ENCODE data around the gene METTL25B. TPM values are rescaled to one million over a fixed set of nuclear protein-coding genes. Genes with fewer than 3 reads are reported as not detected.

METTL25B gene
- total and polyA plus RNA-seq, 2 of the 13 experiments (the other 11 are each of a cell fraction or from before 2014, with no cell fraction given) = 11.9 to 24.0 TPM

DNA sequence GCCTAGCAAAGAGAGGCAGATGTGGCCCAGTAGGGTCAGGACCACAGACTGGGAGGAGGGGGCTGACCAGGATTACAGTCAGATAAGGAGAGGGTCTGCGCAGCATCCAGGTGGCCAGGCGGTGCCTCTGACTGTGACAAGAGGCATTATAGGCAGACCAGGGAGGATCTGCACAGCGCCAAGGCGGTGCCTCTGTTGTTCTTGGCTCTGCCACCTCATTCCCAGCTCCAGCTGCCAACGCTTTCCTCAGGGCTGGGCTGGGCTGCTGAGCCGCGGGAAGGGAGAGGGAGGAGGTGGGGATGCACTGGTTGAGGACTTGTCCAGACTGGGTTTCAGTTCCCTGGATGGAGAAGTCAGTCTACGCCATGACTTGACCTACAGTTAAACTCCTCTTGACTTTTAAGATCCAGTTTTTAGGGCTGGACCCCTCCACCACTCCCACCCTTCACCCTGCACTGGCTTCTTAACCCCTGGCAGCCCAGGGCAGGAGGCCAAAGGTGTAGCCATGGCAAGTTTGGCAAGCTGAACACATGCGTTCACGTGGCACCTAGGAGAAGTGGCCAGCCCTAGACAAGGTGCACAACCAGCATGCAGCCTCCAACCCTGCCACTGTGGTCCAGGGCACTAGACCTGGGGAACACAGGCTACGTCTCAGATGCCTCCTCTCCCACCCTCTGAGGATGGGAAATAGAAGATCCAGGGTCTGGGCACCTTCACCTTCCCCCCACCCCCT is 18.3 kb upstream of the METTL25B start:
- FAIRE-seq = no peak
- no peak overlapping the region for H3K4me3 ChIP-seq (replicated peaks in 1 of 3; ENCODE audit: insufficient read depth in 1 of 3, low read depth in 2 of 3, low read length in 3 of 3)
- no peaks in the 10 kb centered on the region for H3K79me2 ChIP-seq (ENCODE audit: insufficient read depth, low read length)
- H3K27ac ChIP-seq (ENCODE audit: extremely low read length, insufficient read depth, low read length) = no peak overlapping the region
- no peaks in the 10 kb centered on the region for H3K36me3 ChIP-seq (replicated peaks in 1 of 2; ENCODE audit: control insufficient read depth in 1 of 2, insufficient read depth in 2 of 2, low read length in 2 of 2)
- H3K4me2 ChIP-seq (ENCODE audit: low read depth, low read length) = no peak overlapping the region
- H2AFZ ChIP-seq (ENCODE audit: low read length) = no peak overlapping the region
- DNase-seq (ENCODE audit: low spot score) = no peak
- TF ChIP-seq ZNF891 (CRISPR knock-in tag; IDR thresholded peaks at IDR 0.05) = no peak
- TF ChIP-seq, protein P1, sequence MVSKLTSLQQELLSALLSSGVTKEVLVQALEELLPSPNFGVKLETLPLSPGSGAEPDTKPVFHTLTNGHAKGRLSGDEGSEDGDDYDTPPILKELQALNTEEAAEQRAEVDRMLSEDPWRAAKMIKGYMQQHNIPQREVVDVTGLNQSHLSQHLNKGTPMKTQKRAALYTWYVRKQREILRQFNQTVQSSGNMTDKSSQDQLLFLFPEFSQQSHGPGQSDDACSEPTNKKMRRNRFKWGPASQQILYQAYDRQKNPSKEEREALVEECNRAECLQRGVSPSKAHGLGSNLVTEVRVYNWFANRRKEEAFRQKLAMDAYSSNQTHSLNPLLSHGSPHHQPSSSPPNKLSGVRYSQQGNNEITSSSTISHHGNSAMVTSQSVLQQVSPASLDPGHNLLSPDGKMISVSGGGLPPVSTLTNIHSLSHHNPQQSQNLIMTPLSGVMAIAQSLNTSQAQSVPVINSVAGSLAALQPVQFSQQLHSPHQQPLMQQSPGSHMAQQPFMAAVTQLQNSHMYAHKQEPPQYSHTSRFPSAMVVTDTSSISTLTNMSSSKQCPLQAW (CRISPR knock-in tag; IDR thresholded peaks at IDR 0.05) = no peak
- TF ChIP-seq ZNF335 (CRISPR knock-in tag; IDR thresholded peaks at IDR 0.05) = no peak
- no peak for TF ChIP-seq ZNF180 (CRISPR knock-in tag; IDR thresholded peaks at IDR 0.05; ENCODE audit: borderline replicate concordance, low read depth)
- TF ChIP-seq, protein P2, sequence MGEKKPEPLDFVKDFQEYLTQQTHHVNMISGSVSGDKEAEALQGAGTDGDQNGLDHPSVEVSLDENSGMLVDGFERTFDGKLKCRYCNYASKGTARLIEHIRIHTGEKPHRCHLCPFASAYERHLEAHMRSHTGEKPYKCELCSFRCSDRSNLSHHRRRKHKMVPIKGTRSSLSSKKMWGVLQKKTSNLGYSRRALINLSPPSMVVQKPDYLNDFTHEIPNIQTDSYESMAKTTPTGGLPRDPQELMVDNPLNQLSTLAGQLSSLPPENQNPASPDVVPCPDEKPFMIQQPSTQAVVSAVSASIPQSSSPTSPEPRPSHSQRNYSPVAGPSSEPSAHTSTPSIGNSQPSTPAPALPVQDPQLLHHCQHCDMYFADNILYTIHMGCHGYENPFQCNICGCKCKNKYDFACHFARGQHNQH (CRISPR knock-in tag; IDR thresholded peaks at IDR 0.05) = no peak
- no peak for TF ChIP-seq TOE1 (CRISPR knock-in tag; IDR thresholded peaks at IDR 0.05)
- TF ChIP-seq CCDC6 (CRISPR knock-in tag; IDR thresholded peaks at IDR 0.05) = no peak
- no peak for TF ChIP-seq ZNF256 (CRISPR knock-in tag; conservative IDR thresholded peaks at IDR 0.05)
- no peak for TF ChIP-seq ZSCAN25 (CRISPR knock-in tag; IDR thresholded peaks at IDR 0.05)
- TF ChIP-seq ZSCAN20 (CRISPR knock-in tag; IDR thresholded peaks at IDR 0.05; ENCODE audit: borderline replicate concordance) = no peak
- TF ChIP-seq, protein P3, sequence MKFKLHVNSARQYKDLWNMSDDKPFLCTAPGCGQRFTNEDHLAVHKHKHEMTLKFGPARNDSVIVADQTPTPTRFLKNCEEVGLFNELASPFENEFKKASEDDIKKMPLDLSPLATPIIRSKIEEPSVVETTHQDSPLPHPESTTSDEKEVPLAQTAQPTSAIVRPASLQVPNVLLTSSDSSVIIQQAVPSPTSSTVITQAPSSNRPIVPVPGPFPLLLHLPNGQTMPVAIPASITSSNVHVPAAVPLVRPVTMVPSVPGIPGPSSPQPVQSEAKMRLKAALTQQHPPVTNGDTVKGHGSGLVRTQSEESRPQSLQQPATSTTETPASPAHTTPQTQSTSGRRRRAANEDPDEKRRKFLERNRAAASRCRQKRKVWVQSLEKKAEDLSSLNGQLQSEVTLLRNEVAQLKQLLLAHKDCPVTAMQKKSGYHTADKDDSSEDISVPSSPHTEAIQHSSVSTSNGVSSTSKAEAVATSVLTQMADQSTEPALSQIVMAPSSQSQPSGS (CRISPR knock-in tag; IDR thresholded peaks at IDR 0.05) = no peak
- no peak for TF ChIP-seq SMARCC2 (IDR thresholded peaks at IDR 0.05)
- no peak for TF ChIP-seq ZNF562 (CRISPR knock-in tag; IDR thresholded peaks at IDR 0.05; ENCODE audit: borderline replicate concordance)
- TF ChIP-seq NFKBIZ (CRISPR knock-in tag; IDR thresholded peaks at IDR 0.05) = no peak
- TF ChIP-seq SKI (IDR thresholded peaks at IDR 0.05; ENCODE audit: partially characterized antibody) = no peak
- TF ChIP-seq, protein P4, sequence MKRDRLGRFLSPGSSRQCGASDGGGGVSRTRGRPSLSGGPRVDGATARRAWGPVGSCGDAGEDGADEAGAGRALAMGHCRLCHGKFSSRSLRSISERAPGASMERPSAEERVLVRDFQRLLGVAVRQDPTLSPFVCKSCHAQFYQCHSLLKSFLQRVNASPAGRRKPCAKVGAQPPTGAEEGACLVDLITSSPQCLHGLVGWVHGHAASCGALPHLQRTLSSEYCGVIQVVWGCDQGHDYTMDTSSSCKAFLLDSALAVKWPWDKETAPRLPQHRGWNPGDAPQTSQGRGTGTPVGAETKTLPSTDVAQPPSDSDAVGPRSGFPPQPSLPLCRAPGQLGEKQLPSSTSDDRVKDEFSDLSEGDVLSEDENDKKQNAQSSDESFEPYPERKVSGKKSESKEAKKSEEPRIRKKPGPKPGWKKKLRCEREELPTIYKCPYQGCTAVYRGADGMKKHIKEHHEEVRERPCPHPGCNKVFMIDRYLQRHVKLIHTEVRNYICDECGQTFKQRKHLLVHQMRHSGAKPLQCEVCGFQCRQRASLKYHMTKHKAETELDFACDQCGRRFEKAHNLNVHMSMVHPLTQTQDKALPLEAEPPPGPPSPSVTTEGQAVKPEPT (CRISPR knock-in tag; IDR thresholded peaks at IDR 0.05; ENCODE audit: low read depth) = no peak
- no peak for TF ChIP-seq YY1 (IDR thresholded peaks at IDR 0.05; ENCODE audit: insufficient read depth, insufficient replicate concordance, low read depth, low read length)
- no peak for TF ChIP-seq FIP1L1 (IDR thresholded peaks at IDR 0.05; ENCODE audit: borderline replicate concordance, insufficient read depth, low read depth, low read length)
- no peak for TF ChIP-seq SIX4 (CRISPR knock-in tag; IDR thresholded peaks at IDR 0.05)
- TF ChIP-seq MEIS1 (CRISPR knock-in tag; IDR thresholded peaks at IDR 0.05; ENCODE audit: borderline replicate concordance) = no peak
- ChIA-PET POLR2A (no interaction called here), CTCF (ENCODE audit: low intra/inter-chr PET ratio, low total read pairs) (no interaction called here)
- BruUV-seq (replicated peaks) = no TSS peak
- H3K27me3 ChIP-seq (ENCODE audit: control insufficient read depth in 1 of 2, insufficient read depth in 2 of 2, low read length in 2 of 2) = peaks cover 6 to 51% of the 10 kb centered on the region in 2 experiments
- in situ Hi-C loops (cut with HindIII; ENCODE audit: extremely low pct_ligation_motif_present, low pct_unique_long_range_greater_than_20kb) = no loop called here
- intact Hi-C loops (cut with micrococcal nuclease; ENCODE audit: unreplicated experiment) = no loop called here
- H3K4me1 ChIP-seq (ENCODE audit: insufficient read depth, low read length) = peaks cover 23% of the 10 kb centered on the region
- 36% methylated on average over 7 of the region's 11 CpGs for WGBS (ENCODE audit: low lambda C conversion rate)
- no peak overlapping the region for H3K9ac ChIP-seq (ENCODE audit: insufficient read depth, low read depth, low read length)
- H3K9me3 ChIP-seq (ENCODE audit: low read length) = no peaks in the 10 kb centered on the region
- ATAC-seq = peak; percentile 18; the same call in 1 of the 3 replicates
- no peaks in the 10 kb centered on the region for H4K20me1 ChIP-seq (ENCODE audit: insufficient read depth, low read length)

Measured in HepG2 (cell line).